HEK293 (cell line): ENCODE results near the gene NOS1AP.

Experiments
- CTCF ChIA-PET: fragments of 350-600 bp; formaldehyde crosslinking; extraction: SDS; loops from one replicate; lab custom pipeline; 2021; ENCODE audit warnings: antibody characterized with exemption; lab: Yijun Ruan, JAX
- POLR2A ChIA-PET: fragments of 300-600 bp; formaldehyde crosslinking; extraction: SDS; loops from one replicate; lab custom pipeline; 2020; ENCODE audit warnings: antibody characterized with exemption, inconsistent platforms; lab: Yijun Ruan, JAX
- H3K27ac ChIP-seq: fragments of 200-500 bp; sonication (Bioruptor generic); 2 replicates; pipeline ENCODE4 v1.5.1; 2014; ENCODE audit warnings: low read depth, low read length, control low read depth, inconsistent platforms; ENCODE audit errors: extremely low read depth
- H3K36me3 ChIP-seq, 2 experiments: fragments of 200-500 bp in 1 of 2; sonication (Bioruptor generic) in 1 of 2; 1 replicate in 1 of 2; 2 replicates in 1 of 2; pipeline ENCODE4 v1.5.1; 2014 to 2017; ENCODE audit warnings: inconsistent platforms in 2 of 2, low read length in 2 of 2; ENCODE audit not compliant: control insufficient read depth in 2 of 2, insufficient read depth in 1 of 2
- H3K4me1 ChIP-seq: fragments of 200-500 bp; sonication (Bioruptor generic); 2 replicates; pipeline ENCODE4 v1.5.1; 2014; ENCODE audit warnings: mild to moderate bottlenecking, low read length, inconsistent platforms; ENCODE audit not compliant: control insufficient read depth, insufficient read depth
- H3K4me3 ChIP-seq: 2 replicates; pipeline ENCODE4 v1.5.1; 2011; ENCODE audit warnings: low read depth, mild to moderate bottlenecking, control low read depth, low read length, moderate library complexity
- H3K9me3 ChIP-seq: fragments of 200-500 bp; sonication (Bioruptor generic); 2 replicates; pipeline ENCODE4 v1.5.1; 2014; ENCODE audit warnings: low read depth, low read length, inconsistent platforms; ENCODE audit not compliant: control insufficient read depth, insufficient read depth
- ZBTB21 ChIP-seq: fragments of 450-650 bp; formaldehyde crosslinking; IDR thresholded peaks from 2 replicates; pipeline ENCODE4 v1.5.1; 2017; ENCODE audit warnings: missing biosample characterization, missing genetic modification characterization
- ZBTB8A ChIP-seq: fragments of 450-650 bp; formaldehyde crosslinking; IDR thresholded peaks from 2 replicates; pipeline ENCODE4 v1.5.1; 2016; ENCODE audit warnings: missing biosample characterization, missing genetic modification characterization
- ZFP3 ChIP-seq: fragments of 450-650 bp; formaldehyde crosslinking; IDR thresholded peaks from 2 replicates; pipeline ENCODE4 v1.5.1; 2016; ENCODE audit warnings: low read depth, missing biosample characterization, missing genetic modification characterization
- ZNF157 ChIP-seq: fragments of 450-650 bp; formaldehyde crosslinking; IDR thresholded peaks from 2 replicates; pipeline ENCODE4 v1.5.1; 2016; ENCODE audit warnings: missing biosample characterization, missing genetic modification characterization
- ZNF280D ChIP-seq: fragments of 450-650 bp; formaldehyde crosslinking; IDR thresholded peaks from 2 replicates; pipeline ENCODE4 v1.5.1; 2016; ENCODE audit warnings: missing biosample characterization, missing genetic modification characterization
- ZNF311 ChIP-seq: fragments of 450-650 bp; formaldehyde crosslinking; IDR thresholded peaks from 2 replicates; pipeline ENCODE4 v1.5.1; 2017; ENCODE audit warnings: missing biosample characterization, missing genetic modification characterization, borderline replicate concordance
- ZNF350 ChIP-seq: fragments of 450-650 bp; formaldehyde crosslinking; IDR thresholded peaks from 2 replicates; pipeline ENCODE4 v1.5.0; 2017; ENCODE audit warnings: missing biosample characterization, mild to moderate bottlenecking, missing genetic modification characterization
- ZNF518A ChIP-seq: fragments of 450-650 bp; formaldehyde crosslinking; conservative IDR thresholded peaks from 2 replicates; pipeline ENCODE4 v1.5.1; 2016; ENCODE audit warnings: low read depth, missing biosample characterization, missing genetic modification characterization
- ZNF521 ChIP-seq: fragments of 450-650 bp; formaldehyde crosslinking; IDR thresholded peaks from 2 replicates; pipeline ENCODE4 v1.5.1; 2017; ENCODE audit warnings: missing biosample characterization, mild to moderate bottlenecking, missing genetic modification characterization
- ZNF549 ChIP-seq: fragments of 450-650 bp; IDR thresholded peaks from 2 replicates; pipeline ENCODE4 v1.5.1; 2018; ENCODE audit warnings: missing biosample characterization, missing genetic modification characterization, mild to moderate bottlenecking, inconsistent platforms, moderate library complexity
- ZNF600 ChIP-seq: fragments of 450-650 bp; formaldehyde crosslinking; IDR thresholded peaks from 2 replicates; pipeline ENCODE4 v1.5.1; 2016; ENCODE audit warnings: missing biosample characterization, missing genetic modification characterization
- ZNF629 ChIP-seq: fragments of 450-650 bp; formaldehyde crosslinking; IDR thresholded peaks from 2 replicates; pipeline ENCODE4 v1.5.1; 2017; ENCODE audit warnings: missing biosample characterization, missing genetic modification characterization
- ZNF670 ChIP-seq: fragments of 450-650 bp; formaldehyde crosslinking; IDR thresholded peaks from 2 replicates; pipeline ENCODE4 v1.5.1; 2016; ENCODE audit warnings: missing biosample characterization, missing genetic modification characterization, low read depth
- TF ChIP-seq, protein P1 (sequence below): fragments of 450-650 bp; IDR thresholded peaks from 2 replicates; pipeline ENCODE4 v1.5.1; 2018; ENCODE audit warnings: missing biosample characterization, mild to moderate bottlenecking, missing genetic modification characterization
- TF ChIP-seq, protein P2 (sequence below): fragments of 450-650 bp; formaldehyde crosslinking; IDR thresholded peaks from 2 replicates; pipeline ENCODE4 v1.5.1; 2016; ENCODE audit warnings: missing biosample characterization, missing genetic modification characterization, low read depth

Gene NOS1AP

DNA sequence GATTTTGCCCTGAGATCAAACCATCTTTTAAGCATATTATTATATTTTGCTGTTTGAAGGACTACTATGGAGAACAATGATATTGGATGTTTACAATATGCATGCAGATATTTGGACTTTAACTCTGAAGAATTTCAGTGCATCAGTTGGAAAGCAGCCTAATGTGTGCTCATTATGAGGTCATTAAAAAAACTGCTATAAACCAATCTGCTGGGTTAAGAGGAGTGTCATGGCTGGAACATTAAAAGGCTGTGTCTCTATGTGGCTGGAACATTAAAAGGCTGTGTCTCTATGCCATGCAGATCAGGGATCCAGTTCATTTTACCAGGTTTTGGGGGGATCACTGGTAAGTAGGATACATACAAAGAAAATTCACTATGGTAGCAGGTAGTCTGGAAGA lies 229.5 kb downstream of the NOS1AP start:
- POLR2A ChIA-PET = no interaction called here
- Histone ChIP-seq H3K36me3 (no peaks in the 10 kb centered on the region), H3K9me3 (no peaks in the 10 kb centered on the region), H3K27ac (no peak overlapping the region), H3K4me3 (no peak overlapping the region), H3K4me1 (0 out of 2 replicates have a peak, but pooled peaks cover 3% of the 10 kb centered on the region)
- TF ChIP-seq ZNF600 (tag by site-specific recombination) (peak; percentile 48; the same call in 1 of the 2 replicates), ZBTB21 (0 out of 2 replicates have a peak, but pooled peaks have one; percentile 15), ZNF549 (no peak), ZNF670 (tag by site-specific recombination) (no peak), ZNF521 (tag by site-specific recombination) (no peak), ZNF157 (tag by site-specific recombination) (no peak), ZNF311 (tag by site-specific recombination) (no peak), ZFP3 (tag by site-specific recombination) (no peak), ZNF280D (tag by site-specific recombination) (no peak), ZNF629 (tag by site-specific recombination) (peak; percentile 72), ZBTB8A (no peak), ZNF350 (tag by site-specific recombination) (peak; percentile 86), ZNF518A (tag by site-specific recombination) (no peak)
- TF ChIP-seq, protein P1, sequence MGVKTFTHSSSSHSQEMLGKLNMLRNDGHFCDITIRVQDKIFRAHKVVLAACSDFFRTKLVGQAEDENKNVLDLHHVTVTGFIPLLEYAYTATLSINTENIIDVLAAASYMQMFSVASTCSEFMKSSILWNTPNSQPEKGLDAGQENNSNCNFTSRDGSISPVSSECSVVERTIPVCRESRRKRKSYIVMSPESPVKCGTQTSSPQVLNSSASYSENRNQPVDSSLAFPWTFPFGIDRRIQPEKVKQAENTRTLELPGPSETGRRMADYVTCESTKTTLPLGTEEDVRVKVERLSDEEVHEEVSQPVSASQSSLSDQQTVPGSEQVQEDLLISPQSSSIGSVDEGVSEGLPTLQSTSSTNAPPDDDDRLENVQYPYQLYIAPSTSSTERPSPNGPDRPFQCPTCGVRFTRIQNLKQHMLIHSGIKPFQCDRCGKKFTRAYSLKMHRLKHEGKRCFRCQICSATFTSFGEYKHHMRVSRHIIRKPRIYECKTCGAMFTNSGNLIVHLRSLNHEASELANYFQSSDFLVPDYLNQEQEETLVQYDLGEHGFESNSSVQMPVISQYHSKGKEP (tag by site-specific recombination) = peak; percentile 16; the same call in 1 of the 2 replicates
- TF ChIP-seq, protein P2, sequence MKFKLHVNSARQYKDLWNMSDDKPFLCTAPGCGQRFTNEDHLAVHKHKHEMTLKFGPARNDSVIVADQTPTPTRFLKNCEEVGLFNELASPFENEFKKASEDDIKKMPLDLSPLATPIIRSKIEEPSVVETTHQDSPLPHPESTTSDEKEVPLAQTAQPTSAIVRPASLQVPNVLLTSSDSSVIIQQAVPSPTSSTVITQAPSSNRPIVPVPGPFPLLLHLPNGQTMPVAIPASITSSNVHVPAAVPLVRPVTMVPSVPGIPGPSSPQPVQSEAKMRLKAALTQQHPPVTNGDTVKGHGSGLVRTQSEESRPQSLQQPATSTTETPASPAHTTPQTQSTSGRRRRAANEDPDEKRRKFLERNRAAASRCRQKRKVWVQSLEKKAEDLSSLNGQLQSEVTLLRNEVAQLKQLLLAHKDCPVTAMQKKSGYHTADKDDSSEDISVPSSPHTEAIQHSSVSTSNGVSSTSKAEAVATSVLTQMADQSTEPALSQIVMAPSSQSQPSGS = peak; percentile 72
- CTCF ChIA-PET = no interaction called here
